ENCODE measurements around the gene CALHM4.

- TF ChIP-seq CTCF (conservative IDR thresholded peaks at IDR 0.05 in 1 of 2, IDR thresholded peaks at IDR 0.05 in 1 of 2; ENCODE audit: low read depth in 1 of 2, low read length in 2 of 2) (no peak), EZH2 (IDR thresholded peaks at IDR 0.05; ENCODE audit: low read length, missing control alignments) (no peak)
Measured at GRCh38 chr6:116553451-116553850, at the start of gene CALHM4.

All from fibroblast of lung (primary cell).